ENCODE measurements around the gene KDM5A.

Gene KDM5A

DNA sequence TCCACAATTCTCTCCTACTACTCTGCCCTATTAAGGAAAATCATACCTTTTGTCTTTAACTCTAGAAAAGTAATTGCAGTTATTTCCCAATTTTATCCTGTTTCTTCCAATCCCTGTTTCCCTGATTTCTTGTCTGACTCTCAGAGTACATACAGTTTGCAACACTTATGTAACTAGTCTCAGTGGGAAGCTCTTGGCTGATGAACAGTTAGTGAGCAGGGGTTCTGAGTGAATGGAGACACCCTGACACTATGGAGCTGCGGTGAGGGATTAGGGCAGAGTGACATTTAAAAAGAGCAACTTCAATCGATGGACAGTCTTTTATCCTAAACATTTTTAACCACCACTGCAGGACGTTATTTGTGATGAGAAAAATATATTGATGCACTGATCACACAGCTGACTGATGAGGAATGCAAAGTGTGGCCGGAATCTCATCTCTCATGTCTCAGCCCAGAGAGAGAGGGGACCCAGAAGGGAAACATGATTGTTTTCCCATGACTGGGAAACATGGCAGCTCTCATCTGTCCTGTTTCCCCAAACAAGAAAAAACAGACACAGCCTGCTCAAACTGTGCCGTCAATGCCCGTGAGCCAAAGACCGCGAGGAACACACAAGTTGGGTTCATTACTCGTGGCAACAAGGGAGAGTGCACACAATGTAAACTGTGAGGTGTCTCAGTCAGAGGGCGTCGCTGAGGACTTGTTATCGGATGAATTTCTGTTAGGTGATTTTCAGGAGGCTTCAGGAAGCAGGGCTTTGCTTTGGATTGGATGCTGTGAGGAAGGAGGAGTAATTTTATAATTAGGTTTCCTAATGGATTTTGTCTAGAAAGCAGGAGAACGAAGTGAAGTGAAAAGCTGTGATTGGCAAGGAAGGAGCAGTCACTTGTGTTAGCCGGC, 121.3 kb downstream of the KDM5A start:
- H3K4me3 ChIP-seq (ENCODE audit: low read length), result no peak overlapping the region
- no peak overlapping the region for H3K9ac ChIP-seq (ENCODE audit: low read length)
- H3K9me3 ChIP-seq (ENCODE audit: control insufficient read depth, low read depth, low read length), result no peaks in the 10 kb centered on the region
- no peaks in the 10 kb centered on the region for H3K4me1 ChIP-seq (ENCODE audit: control insufficient read depth, low read depth, low read length)
- no peaks in the 10 kb centered on the region for H3K36me3 ChIP-seq (ENCODE audit: control insufficient read depth, low read depth, low read length)
- no peaks in the 10 kb centered on the region for H3K27me3 ChIP-seq (ENCODE audit: control insufficient read depth, insufficient read depth, low read length)
- no peak overlapping the region for H3K27ac ChIP-seq (ENCODE audit: low read length)

DNA sequence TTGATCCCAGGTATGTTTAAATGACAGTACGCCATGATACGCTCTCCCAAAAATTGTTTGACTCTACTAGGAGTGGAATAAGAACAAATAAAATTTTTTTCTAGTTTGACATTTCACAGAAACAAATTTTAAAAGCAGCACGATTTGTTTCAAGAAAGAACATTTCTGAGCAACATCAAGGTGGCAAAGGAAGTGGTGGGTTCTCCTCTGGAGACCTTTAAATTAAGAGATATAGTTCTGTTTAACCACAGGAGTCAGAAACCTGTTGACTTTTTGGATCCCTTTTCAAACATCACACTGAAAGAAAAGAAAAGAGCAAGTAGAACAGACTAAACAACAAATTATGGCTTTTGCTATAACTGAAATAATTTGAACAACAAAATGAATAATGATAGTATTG, 124.0 kb downstream of the KDM5A start:
- Histone ChIP-seq H3K9me3 (ENCODE audit: control insufficient read depth, low read depth, low read length) (no peaks in the 10 kb centered on the region), H3K9ac (ENCODE audit: low read length) (no peak overlapping the region), H3K36me3 (ENCODE audit: control insufficient read depth, low read depth, low read length) (no peaks in the 10 kb centered on the region), H3K27me3 (ENCODE audit: control insufficient read depth, insufficient read depth, low read length) (no peaks in the 10 kb centered on the region), H3K4me3 (ENCODE audit: low read length) (no peak overlapping the region), H3K4me1 (ENCODE audit: control insufficient read depth, low read depth, low read length) (peaks cover 3% of the 10 kb centered on the region), H3K27ac (ENCODE audit: low read length) (no peak overlapping the region)

DNA sequence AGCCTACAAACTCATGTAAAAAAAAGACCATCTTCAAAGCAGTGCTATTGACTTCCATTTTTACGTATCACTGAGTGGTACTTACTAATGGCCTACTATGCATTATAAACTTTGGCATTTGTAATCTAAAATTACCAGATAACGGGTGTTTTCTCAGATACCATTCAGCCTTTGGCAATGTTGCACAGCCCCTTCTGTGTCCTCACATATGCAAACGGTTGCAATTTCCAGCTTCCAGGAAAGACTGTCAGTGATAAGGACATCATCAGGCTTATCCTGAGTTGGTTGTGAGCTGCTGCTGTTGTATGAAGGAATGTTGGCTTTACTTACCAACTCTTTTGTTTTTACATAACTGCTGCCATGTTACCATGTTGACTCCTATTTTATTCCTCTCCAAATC, 124.9 kb downstream of the KDM5A start:
- no peak overlapping the region for H3K27ac ChIP-seq (ENCODE audit: low read length)
- peaks cover 3% of the 10 kb centered on the region for H3K4me1 ChIP-seq (ENCODE audit: control insufficient read depth, low read depth, low read length)
- H3K36me3 ChIP-seq (ENCODE audit: control insufficient read depth, low read depth, low read length), result no peaks in the 10 kb centered on the region
- H3K9ac ChIP-seq (ENCODE audit: low read length), result no peak overlapping the region
- no peak overlapping the region for H3K4me3 ChIP-seq (ENCODE audit: low read length)
- H3K9me3 ChIP-seq (ENCODE audit: control insufficient read depth, low read depth, low read length), result no peaks in the 10 kb centered on the region
- no peaks in the 10 kb centered on the region for H3K27me3 ChIP-seq (ENCODE audit: control insufficient read depth, insufficient read depth, low read length)

DNA sequence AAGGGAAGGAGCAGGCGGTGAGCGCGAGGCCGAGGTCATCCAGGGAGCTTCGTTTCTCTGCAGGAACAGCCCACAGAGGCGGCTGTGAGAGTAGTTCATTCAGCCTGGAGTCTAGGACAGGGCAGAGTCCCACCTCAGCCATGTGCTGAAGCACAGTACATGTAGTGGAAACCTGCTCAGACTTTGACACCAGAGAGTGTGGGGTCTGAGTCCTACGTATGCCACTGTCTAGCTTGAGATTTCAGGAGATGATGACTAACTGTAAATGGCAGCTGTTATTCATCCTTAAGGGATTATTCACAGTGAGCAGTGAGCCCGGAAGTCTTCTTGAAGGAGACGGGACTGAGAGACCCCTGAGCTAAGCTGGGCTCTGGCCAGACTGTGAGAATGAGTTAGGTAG, 125.5 kb downstream of the KDM5A start:
- Histone ChIP-seq H3K27me3 (ENCODE audit: control insufficient read depth, insufficient read depth, low read length) (no peaks in the 10 kb centered on the region), H3K4me1 (ENCODE audit: control insufficient read depth, low read depth, low read length) (peaks cover 3% of the 10 kb centered on the region), H3K4me3 (ENCODE audit: low read length) (no peak overlapping the region), H3K27ac (ENCODE audit: low read length) (no peak overlapping the region), H3K36me3 (ENCODE audit: control insufficient read depth, low read depth, low read length) (no peaks in the 10 kb centered on the region), H3K9me3 (ENCODE audit: control insufficient read depth, low read depth, low read length) (no peaks in the 10 kb centered on the region), H3K9ac (ENCODE audit: low read length) (no peak overlapping the region)

DNA sequence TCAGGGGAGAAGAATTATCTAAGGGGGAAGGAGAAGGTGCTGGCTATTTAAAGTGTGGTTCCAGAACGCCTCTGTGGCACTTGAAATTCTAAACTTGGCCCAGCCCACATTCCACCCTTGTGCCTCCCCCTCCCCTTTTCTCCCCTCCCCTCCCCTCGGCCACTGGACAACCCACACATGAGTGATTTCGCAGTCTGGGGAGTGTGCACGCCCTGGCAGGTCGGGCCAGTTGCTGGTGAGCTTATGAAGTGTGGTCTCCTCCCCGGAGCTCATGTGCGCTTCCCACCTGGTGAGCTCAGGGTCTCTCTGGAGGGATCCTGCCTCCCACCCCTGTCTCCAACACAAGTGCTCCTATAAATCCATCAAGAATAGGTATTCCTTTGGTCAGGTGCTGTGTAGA, 126.3 kb downstream of the KDM5A start, which contains the start of gene SLC6A13:
TSS of gene SLC6A13 (minus strand) at position 20 of the 400 bp plus-strand sequence. CDS start 2,784 bp downstream, outside the sequence.
- no peak within 1 kb of the TSS for H3K4me3 ChIP-seq (ENCODE audit: low read length)
- H3K36me3 ChIP-seq (ENCODE audit: control insufficient read depth, low read depth, low read length), result no peaks in the 10 kb centered on the region
- peaks cover 3% of the 10 kb centered on the region for H3K4me1 ChIP-seq (ENCODE audit: control insufficient read depth, low read depth, low read length)
- no peak within 1 kb of the TSS for H3K27ac ChIP-seq (ENCODE audit: low read length)
- H3K27me3 ChIP-seq (ENCODE audit: control insufficient read depth, insufficient read depth, low read length), result no peaks in the 10 kb centered on the region
- H3K9ac ChIP-seq (ENCODE audit: low read length), result no peak within 1 kb of the TSS
- no peaks in the 10 kb centered on the region for H3K9me3 ChIP-seq (ENCODE audit: control insufficient read depth, low read depth, low read length)

DNA sequence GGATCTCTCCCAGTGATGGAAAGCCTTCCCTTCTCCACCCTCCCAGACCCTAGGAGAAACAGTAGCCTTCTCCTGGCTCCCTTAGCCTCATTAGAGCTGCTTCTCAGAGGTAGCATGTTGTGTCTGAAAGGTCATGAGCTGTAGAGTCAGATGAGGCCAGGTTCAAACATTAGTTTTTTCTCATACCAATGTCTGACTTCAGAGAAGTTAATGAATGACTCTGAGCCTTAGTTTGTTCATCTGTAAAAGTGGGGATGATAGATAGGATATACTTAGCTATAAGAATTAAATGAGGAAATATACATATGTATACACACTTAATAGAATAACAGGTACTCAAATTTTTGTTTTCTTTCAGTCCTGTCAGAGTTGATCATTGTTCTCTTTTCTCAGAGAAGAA, 127.0 kb downstream of the KDM5A start:
- Histone ChIP-seq H3K36me3 (ENCODE audit: control insufficient read depth, low read depth, low read length) (no peaks in the 10 kb centered on the region), H3K4me3 (ENCODE audit: low read length) (no peak overlapping the region), H3K9me3 (ENCODE audit: control insufficient read depth, low read depth, low read length) (no peaks in the 10 kb centered on the region), H3K27me3 (ENCODE audit: control insufficient read depth, insufficient read depth, low read length) (no peaks in the 10 kb centered on the region), H3K9ac (ENCODE audit: low read length) (no peak overlapping the region), H3K27ac (ENCODE audit: low read length) (no peak overlapping the region), H3K4me1 (ENCODE audit: control insufficient read depth, low read depth, low read length) (peaks cover 3% of the 10 kb centered on the region)

DNA sequence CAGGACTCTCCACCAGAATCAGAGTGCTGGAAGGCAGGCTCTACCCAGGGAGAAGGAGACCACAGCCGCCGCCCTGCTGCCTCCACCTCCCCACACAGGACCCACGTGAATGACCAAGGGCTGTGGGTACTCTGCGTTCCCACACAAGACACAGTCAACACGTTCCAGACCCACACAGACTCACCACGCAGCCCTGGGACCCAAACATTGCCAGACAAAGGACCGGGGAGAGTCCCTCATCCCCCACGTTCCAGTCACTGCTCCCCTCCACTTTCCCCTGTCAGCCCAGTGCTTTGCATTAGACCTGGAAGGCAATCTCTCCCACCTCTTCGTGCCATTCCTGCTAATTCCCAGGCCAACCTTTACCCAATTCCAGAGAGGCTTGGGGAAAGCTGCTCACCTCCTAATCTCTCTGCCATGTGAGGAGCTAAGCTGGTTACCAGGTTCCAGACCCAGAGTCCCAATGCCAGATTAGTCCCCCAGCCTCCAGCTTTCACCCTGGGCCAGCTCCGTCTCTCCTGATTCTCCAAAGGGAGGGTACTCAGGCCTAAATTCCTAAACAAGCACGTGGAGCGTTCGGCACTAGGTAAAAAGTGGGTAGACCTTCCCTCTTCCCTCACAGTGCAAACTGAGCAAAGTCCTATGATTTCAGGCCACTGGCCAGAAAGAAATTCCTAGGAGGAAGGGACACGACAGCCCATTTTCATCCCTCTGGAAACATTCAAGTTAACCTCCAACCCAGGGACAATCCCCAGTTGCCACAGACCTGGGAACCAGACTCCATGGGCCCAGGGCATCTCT, 131.4 kb downstream of the KDM5A start:
- Histone ChIP-seq H3K4me1 (ENCODE audit: control insufficient read depth, low read depth, low read length) (peaks cover 3% of the 10 kb centered on the region), H3K9me3 (ENCODE audit: control insufficient read depth, low read depth, low read length) (no peaks in the 10 kb centered on the region), H3K4me3 (ENCODE audit: low read length) (no peak overlapping the region), H3K36me3 (ENCODE audit: control insufficient read depth, low read depth, low read length) (no peaks in the 10 kb centered on the region), H3K9ac (ENCODE audit: low read length) (no peak overlapping the region), H3K27ac (ENCODE audit: low read length) (no peak overlapping the region), H3K27me3 (ENCODE audit: control insufficient read depth, insufficient read depth, low read length) (no peaks in the 10 kb centered on the region)

DNA sequence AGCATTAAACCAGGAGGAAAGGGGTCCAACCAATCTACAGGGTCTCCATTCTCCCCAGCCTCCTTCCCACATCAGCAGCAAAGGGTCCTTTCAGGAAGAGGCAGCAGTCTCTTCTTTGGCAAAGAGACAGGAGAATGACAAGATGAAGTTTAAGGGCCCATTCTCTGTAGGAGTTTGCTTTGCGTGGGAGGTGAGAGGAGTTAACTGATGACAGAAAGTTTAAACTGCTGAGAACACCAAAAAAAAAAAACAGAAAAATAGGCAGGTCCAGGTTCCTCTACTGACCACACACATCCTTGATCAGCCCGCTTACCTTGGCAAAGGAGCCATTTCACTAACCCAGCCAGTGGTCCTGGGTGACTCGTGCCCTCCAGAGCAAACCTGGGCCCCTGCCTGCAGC, 132.2 kb downstream of the KDM5A start:
- no peak overlapping the region for H3K27ac ChIP-seq (ENCODE audit: low read length)
- no peaks in the 10 kb centered on the region for H3K36me3 ChIP-seq (ENCODE audit: control insufficient read depth, low read depth, low read length)
- H3K9ac ChIP-seq (ENCODE audit: low read length), result no peak overlapping the region
- no peaks in the 10 kb centered on the region for H3K9me3 ChIP-seq (ENCODE audit: control insufficient read depth, low read depth, low read length)
- H3K4me1 ChIP-seq (ENCODE audit: control insufficient read depth, low read depth, low read length), result no peaks in the 10 kb centered on the region
- no peak overlapping the region for H3K4me3 ChIP-seq (ENCODE audit: low read length)
- no peaks in the 10 kb centered on the region for H3K27me3 ChIP-seq (ENCODE audit: control insufficient read depth, insufficient read depth, low read length)

DNA sequence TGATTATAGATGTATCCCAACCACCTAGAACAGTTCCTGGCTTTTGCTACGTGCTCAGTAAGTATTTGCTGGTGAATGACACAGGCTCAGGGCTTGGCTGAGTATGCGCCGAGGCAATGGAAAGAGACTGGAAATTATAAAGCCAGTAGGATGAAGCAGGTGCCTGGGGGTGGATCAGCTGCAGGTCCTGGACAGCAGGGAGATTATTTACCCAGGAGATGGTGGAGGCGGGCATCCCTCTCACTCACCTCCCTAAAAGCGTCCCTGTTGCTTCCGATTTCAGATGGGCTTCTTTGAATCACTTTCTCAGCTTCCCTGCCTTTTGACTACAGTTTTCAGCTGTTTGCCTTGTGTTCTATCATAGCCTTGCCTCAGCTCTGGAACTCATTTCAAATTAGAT, 132.9 kb downstream of the KDM5A start:
- no peak overlapping the region for H3K4me3 ChIP-seq (ENCODE audit: low read length)
- H3K9ac ChIP-seq (ENCODE audit: low read length), result no peak overlapping the region
- H3K4me1 ChIP-seq (ENCODE audit: control insufficient read depth, low read depth, low read length), result no peaks in the 10 kb centered on the region
- H3K27me3 ChIP-seq (ENCODE audit: control insufficient read depth, insufficient read depth, low read length), result no peaks in the 10 kb centered on the region
- H3K9me3 ChIP-seq (ENCODE audit: control insufficient read depth, low read depth, low read length), result no peaks in the 10 kb centered on the region
- H3K36me3 ChIP-seq (ENCODE audit: control insufficient read depth, low read depth, low read length), result no peaks in the 10 kb centered on the region
- no peak overlapping the region for H3K27ac ChIP-seq (ENCODE audit: low read length)

DNA sequence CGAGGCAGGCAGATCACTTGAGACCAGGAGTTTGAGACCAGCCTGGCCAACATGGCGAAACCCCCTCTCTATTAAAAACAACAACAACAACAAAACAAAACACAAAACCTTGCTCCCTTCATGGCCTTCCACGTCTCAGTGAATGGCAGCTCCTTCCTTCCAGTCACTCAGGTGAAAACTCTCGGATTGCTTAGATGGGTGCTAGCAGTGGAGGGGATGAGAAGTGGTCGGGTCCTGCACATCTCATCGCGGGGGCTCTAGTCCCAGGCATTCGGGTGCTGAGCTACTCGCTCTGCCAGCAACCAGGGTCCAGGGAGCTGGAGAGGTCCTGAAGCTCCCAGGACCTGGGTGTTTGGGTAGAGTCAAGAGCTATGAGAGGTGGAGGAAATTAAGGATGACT, 134.2 kb downstream of the KDM5A start:
- no peaks in the 10 kb centered on the region for H3K36me3 ChIP-seq (ENCODE audit: control insufficient read depth, low read depth, low read length)
- no peaks in the 10 kb centered on the region for H3K4me1 ChIP-seq (ENCODE audit: control insufficient read depth, low read depth, low read length)
- no peaks in the 10 kb centered on the region for H3K27me3 ChIP-seq (ENCODE audit: control insufficient read depth, insufficient read depth, low read length)
- no peak overlapping the region for H3K9ac ChIP-seq (ENCODE audit: low read length)
- no peaks in the 10 kb centered on the region for H3K9me3 ChIP-seq (ENCODE audit: control insufficient read depth, low read depth, low read length)
- H3K27ac ChIP-seq (ENCODE audit: low read length), result no peak overlapping the region
- H3K4me3 ChIP-seq (ENCODE audit: low read length), result no peak overlapping the region

DNA sequence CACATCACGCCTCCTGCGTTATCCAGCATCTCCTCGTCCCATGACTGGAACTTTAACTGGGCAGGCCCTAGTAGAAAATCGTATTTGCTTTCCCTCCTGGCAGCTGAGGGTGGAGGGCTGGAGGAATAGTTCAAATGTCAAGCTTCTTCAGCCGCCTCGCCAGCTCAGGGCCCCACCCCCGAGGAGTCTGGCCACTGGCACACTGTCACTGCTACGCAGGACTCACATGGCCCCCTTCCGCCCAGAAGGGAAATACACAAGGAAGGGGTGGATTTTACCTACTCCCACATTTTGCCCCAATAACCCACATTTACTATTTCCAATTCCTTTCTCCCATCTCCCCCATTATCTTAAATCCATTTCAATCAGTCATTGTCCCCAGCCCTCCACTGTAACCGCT, 135.1 kb downstream of the KDM5A start:
- H3K27me3 ChIP-seq (ENCODE audit: control insufficient read depth, insufficient read depth, low read length), result no peaks in the 10 kb centered on the region
- H3K9ac ChIP-seq (ENCODE audit: low read length), result no peak overlapping the region
- no peaks in the 10 kb centered on the region for H3K4me1 ChIP-seq (ENCODE audit: control insufficient read depth, low read depth, low read length)
- no peak overlapping the region for H3K27ac ChIP-seq (ENCODE audit: low read length)
- no peaks in the 10 kb centered on the region for H3K36me3 ChIP-seq (ENCODE audit: control insufficient read depth, low read depth, low read length)
- no peaks in the 10 kb centered on the region for H3K9me3 ChIP-seq (ENCODE audit: control insufficient read depth, low read depth, low read length)
- H3K4me3 ChIP-seq (ENCODE audit: low read length), result no peak overlapping the region

Measured in iPS-18a (cell line).